GM11168 (cell line): ENCODE measurements around the gene RNU4-1.

Source experiments
- in situ Hi-C: fragments of 300-500 bp; cut with MboI; formaldehyde crosslinking; loops from one replicate; pipeline ENCODE4 v1.12.0; 2022; ENCODE audit warnings: low sequenced_read_pairs; ENCODE audit not compliant: unreplicated experiment

RNU4-1 gene

DNA sequence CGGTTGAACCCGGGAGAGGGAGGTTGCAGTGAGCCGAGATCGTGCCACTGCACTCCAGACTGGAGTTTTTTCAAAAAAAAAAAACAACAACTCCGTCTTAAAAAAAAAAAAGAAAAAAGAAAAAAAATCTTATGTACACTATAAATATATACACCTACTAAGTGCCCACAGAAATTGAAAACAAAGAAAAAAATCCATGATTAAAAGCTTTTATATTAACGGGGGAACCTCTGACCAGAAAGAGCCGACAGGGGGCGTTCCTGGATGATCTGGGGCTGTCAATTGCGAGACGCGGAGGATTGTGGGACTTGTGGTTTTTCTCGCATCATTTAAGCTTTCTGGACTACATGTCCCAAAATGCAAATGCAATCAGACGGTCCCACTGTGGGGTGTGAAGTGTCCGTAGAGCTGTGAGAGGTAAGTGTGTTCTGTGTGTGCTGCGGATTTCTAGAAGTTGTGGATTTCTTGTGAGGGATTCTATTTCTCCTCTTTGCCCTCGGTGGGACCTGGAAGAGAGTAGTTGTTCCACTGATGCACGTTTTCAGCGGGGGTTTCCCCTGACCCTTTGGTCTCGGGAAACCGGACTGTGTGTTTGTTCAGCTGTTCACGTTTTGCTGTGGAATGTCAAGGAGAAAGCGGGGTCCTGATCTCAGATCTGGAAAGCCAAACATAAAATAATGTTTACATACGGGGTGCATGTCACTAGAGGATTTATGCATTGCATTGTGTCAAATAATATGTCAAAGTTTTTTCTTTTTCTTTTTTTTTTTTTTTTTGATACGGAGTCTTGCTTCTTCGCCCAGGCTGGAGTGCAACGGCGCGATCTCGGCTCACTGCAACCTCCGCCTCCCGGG, 9.2 kb upstream of the RNU4-1 start, which contains the start of gene SIRT4:
Gene SIRT4 (plus strand): TSS at position 360 of the 854 bp plus-strand sequence. CDS start 1,241 bp downstream, outside the sequence.
- in situ Hi-C loops: no loop called here

DNA sequence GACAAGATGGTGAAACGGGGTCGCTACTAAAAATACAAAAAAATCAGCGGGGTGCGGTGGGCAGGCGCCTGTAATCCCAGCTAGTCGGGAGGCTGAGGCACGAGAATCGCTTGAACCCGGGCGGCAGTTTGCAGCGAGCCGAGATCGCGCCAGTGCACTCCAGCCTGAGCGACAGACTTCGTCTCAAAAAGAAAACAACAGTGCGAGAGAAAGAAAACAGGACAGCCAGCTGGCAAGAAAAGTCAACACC, 701 bp downstream of the RNU4-1 start:
- in situ Hi-C loops: no loop called here

DNA sequence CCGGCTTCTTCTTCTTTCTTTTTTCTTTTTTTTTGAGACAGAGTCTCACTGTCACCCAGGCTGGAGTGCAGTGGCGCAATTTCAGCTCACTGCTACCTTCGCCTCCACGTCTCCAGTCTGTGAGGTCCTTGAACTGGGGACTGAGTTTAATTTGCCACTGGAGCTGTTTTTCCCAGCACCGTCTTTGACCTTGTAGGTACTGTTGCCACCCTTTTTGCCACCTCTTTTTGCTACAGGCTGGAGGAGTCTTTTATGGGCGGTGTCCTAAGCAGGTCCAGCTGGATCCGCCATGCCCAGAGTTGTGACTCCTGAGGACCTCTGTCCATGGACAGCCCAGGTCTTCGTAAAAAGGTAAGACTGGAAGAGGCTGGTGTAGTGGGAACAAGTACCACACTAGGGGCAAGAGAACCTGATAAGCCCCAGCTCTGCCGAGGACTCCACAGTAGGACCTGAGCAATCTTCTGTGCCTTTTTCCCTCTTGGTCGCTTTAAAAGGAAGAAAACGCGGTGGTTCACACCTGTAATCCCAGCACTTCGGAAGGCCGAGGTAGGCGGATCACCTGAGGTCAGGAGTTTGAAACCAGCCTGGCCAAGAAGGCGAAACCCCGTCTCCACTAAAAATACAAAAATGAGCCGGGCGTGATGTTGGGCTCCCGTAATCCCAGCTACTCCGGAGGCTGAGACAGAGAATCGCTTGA, 2.3 kb downstream of the RNU4-1 start:
- in situ Hi-C loops: no loop called here

DNA sequence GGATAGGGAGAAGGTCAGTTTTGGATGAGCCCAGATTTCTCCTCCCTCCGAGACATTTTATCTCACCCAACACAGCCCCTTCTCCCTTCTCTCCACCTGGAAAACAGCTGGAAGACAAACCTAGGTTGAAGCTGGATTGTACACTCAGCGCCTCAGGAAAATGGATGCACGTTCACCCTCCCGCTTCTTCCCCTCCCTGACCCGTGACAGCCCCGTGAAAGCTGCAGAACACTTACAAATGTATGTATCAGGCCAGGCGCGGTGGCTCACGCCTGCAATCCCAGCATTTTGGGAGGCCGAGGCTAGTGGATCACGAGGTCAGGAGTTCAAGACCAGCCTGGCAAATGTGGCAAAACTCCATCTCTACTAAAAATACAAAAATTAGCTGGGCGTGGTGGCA, 5.5 kb downstream of the RNU4-1 start:
- in situ Hi-C loops: no loop called here

DNA sequence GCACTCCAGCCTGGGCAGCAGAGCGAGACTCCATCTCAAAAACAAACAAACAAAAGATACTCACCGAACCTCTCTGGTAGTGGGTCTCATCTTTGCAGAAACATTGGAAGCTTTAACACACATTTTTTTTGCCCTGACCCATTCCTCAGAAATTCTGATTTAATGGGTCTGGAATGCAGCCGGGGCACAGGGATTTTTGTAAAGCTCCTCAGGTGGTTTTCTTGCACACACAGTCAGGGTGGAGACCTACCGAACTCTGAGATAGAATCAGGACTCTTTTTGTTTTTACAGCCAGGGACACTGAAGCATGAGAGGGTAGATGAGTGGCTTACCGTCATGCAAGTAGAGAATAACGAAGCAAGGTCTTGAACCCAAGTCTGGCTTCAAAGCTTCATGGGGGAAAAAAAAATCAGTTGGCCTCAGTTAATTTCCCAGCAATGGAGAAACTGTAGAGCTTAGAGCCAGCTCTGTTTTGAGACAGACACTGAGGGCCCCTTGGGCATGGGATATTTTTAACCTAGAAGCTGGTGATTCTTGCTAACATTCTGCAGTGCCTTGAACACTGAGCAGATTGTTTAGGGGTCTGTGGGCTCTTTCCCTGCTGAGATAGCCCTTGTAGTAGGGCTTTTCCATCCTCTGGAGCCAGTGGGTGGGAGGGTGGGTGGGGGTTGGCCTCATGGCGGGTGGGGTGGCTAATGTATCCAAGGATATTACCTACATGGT, 6.1 kb downstream of the RNU4-1 start:
- in situ Hi-C loops: no loop called here

DNA sequence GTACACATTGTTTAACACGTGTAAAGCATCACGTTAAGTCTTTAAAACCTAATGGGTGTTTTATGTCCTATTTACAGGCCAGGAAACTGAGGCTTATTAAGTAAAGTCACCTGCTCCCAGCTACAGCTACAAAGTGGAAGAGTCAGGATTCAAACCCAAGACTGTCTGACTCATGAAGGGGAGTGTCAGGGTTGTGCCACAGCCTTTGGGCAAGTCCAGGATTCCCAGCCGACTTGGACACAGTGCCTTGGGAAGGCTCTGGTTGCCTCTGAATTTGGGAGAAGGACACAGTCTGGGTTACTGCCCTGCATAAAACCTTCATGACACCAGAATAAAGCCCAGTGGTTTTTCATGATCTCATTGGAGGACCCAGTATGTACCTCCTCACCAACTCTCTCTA, 8.7 kb downstream of the RNU4-1 start:
- in situ Hi-C loops: no loop called here

DNA sequence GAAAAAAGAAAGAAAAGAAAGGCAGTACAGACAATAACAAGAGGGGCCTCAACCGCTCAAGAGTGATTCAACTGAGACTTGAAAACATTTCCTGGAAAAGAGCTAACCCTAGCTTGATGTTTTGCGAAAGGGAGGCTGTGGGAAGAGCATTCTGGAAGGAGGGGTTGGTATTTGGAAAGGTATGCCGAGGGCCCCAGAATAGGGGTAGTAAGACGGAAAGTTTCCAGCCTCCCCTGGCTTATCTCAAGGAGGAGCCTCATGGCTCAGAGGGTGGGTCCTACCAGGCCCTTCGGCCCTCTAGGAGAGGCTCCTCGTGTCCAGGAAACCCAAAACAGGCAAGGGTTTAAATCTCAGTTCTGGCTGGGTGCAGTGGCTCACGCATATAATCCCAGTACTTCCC, 9.7 kb downstream of the RNU4-1 start:
- in situ Hi-C loops: no loop called here

DNA sequence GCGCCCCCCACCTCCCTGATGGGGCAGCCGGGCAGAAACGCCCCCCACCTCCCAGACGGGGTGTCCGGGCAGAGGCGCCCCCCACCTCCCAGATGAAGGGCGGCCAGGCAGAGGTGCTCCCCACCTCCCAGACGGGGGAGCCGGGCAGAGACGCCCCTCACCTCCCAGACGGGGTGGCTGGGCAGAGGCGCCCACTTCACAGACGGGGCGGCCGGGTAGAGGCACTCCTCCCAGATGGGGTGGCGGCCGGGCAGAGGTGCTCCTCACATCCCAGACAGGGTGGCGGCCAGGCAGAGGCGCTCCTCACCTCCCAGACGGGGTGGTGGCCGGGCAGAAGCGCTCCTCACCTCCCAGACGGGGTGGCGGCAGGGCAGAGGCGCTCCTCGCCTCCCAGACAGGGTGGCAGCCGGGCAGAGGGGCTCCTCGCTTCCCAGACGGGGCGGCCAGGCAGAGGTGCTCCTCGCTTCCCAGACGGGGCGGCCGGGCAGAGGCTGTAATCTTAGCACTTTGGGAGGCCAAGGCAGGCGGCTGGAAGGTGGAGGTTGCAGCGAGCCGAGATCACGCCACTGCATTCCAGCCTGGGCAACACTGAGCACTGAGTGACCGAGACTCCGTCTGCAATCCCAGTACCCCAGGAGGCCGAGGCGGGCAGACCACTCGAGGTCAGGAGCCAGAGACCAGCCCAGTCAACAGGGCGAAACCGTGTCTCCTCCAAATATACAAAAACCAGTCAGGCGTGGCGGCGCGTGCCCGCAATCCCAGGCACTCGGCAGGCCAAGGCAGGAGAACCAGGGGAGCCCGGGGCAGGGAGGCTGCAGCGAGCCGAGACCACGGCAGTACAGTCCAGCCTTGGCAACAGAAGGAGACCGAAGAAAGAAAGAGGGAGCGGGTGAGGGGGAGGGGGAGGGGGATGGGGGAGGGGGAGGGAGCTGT, 14.6 kb downstream of the RNU4-1 start:
- in situ Hi-C loops: no loop called here

DNA sequence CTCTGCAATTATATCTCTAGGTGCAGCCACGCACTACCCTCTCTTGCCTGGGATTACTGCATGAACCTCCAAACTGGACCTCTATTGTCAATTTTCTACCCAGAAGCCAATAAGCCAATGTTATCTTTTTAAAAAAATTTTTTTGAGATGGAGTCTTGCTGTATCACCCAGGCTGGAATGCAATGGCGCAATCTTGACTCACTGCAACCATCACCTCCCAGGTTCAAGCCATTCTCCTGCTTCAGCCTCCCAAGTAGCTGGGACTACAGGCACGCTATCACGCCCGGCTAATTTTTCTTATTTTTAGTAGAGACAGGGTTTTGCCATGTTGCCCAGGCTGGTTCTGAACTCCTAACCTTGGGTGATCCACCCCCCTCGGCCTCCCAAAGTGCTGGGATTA, 16.3 kb downstream of the RNU4-1 start:
- in situ Hi-C loops: no loop called here

DNA sequence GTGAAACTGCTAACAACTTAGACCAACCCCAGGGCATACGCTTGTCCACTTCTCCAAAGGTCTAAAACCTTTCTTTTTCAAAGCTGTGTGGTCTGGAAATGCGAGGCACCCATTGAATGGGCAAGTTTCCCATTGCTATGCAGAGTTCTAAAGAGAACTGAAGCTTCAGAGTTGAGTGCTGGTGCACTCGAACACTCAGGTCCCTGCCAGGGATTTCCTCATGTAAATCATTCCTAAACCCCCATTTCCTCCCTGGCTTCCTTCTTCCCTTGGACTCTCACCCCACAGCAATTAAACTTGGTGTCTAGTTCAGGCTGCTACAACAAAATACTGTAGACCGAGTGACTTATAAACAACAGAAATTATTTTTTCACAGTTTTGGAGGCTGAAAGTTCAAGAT, 25.3 kb downstream of the RNU4-1 start:
- in situ Hi-C loops: loop anchor here (5.0 kb wide), 1 partner anchor 40 kb away; no protein-coding TSS in a partner anchor

DNA sequence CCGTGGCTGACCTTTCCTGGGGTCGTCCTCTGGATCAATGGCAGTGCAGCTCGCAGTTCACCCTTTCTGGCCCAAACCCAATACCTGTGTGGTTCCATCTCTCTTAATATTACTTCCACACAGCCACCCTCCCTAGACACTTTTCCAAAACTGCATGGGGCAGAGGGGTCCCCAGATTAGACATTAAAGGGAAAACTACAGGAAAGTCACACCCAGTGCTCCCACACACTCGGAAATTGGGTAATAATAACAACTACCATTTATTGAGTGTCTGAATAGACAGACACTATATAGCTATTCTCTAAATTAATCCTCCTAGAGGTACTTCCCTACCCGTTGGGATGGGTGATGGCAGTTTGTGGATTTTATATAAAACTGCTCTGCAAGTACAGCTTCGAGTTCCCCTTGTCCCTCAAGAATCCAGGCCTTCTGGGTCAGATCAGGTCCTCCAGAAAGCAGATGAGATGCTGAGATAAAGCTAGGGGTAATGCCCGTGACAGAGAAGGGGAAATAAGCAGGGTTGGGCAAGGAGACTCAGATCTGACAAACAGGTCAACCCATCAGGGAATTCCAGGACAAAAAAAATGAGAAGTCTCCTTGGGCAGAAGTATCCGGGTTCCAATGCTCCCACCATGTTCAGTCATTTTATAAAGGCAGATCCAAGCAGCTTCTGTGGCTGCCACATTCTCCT, 26.7 kb downstream of the RNU4-1 start:
- in situ Hi-C loops: loop anchor here (5.0 kb wide), 1 partner anchor 39 kb away; no protein-coding TSS in a partner anchor

DNA sequence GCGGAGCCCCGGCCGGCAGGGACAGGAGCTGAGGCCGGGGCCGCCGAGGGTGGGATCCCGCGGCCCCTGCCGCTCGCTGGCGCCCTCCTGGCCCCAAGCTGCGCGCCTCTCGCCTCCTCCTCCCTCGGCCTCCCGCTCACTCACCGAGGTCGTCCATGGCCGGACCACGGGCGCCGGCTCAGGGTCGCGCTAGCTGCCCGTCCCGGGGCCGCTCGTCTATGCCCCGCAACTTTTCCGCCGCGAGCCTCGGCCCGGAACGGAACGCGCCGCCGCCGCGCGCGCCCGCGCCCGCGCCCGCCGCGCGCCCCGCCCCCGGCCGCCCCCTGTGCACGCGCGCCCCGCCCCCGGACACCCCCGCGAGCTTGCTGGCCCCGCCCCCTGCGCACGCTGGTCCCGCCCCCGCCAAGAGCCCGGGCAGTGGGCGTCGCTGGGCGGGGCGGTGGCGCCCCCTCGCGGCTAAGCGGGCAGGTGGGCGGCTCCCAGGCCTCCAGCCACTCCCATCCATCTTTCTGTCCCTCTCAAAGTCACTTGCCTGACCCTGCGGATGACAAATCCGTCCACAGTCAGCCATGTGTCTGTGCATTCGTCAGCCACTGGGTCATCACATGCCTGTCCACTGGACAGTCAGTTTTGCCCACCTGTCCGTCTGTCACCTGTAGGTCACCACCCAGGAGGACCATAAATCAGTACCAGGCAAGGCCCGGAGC, 27.4 kb downstream of the RNU4-1 start, which contains the start of gene PXN:
Gene PXN (minus strand): TSS at position 258 of the 707 bp plus-strand sequence. CDS start 101 bp downstream, at position 157.
- in situ Hi-C loops: loop anchor here (5.0 kb wide), 1 partner anchor 38 kb away; no protein-coding TSS in a partner anchor

DNA sequence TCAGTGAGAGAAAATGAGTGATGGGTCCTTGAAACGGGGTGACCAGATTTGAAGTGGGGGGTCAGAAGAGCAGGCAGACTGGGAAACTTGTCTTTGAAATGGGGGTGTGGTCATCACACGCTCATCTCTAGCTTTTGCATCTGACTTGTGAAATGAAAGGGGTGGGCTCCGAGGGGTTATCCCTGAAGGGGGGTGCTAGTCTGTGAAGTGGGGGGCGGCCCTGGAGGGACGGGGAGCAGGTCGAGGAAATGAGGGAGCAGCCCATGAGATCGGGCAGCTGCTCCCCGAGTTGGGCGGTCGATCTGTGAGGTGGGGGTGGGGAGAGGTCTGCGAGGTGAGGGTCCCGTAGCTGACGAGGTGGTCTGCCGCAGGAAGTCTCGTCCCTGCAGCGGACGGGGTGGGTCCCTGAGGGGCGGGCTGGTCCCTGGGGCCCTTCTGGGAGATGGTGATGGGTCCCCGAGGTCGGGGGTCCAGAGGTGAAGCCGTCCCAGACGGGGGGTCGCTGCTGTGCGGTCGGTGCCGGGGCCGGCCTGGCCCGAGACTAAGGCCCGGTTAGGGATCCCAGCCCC, 28.0 kb downstream of the RNU4-1 start:
- in situ Hi-C loops: loop anchor here (5.0 kb wide), 1 partner anchor 38 kb away; no protein-coding TSS in a partner anchor

DNA sequence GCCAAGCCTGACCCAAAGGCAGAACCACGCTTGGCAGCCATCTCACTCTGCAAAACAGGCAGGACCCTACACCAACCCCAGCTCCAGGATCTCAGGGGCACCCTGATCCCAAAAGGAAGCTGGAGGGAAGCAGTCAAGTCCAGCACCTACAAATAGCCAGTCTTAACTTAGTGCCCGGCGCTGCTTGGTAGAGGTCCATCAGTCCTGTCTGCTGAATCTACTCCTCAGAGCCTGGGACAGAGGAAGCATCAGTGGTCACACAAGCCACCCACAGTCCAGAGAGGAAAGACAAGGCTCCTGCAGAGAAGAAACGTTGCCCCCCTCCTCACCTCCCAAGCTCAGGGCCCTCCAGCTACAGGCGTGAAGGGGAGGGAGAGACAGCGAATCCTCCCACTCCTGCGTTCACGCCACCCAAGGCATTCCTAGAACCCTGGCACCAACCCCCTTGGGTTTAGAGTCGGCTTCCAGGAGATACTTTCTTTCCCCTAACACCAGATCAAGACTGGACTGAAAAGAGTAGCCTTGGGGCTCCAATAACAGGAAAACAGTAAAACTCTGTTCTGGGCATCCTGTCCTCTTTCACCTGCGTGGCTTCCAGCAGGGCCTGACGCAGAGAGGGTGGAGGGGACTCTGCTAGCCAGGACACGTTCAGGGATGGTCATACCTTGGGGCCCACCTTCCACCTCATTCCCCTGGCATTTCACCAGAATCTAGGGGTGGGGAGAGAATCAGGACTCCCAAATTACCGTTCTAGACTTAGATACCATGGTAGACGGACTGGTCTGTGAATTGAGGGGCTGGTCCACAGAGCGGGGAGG, 28.7 kb downstream of the RNU4-1 start:
- in situ Hi-C loops: no loop called here

DNA sequence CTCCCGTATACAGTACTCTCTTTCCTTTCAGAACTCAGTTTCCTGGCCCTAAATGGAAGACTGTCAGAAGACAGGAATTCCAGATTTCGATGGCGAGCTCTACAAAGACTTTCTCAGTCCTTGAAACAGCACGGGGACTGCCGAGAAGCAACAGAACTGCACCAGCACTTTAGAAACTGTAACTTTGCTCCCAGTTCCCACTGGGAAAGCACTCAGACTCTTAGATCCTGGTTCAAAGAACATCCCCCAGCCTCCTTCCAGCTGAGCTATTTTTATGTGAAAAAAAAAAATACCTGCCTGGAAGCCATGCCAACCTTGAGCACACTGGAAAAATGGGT, 29.3 kb downstream of the RNU4-1 start:
- in situ Hi-C loops: no loop called here

DNA sequence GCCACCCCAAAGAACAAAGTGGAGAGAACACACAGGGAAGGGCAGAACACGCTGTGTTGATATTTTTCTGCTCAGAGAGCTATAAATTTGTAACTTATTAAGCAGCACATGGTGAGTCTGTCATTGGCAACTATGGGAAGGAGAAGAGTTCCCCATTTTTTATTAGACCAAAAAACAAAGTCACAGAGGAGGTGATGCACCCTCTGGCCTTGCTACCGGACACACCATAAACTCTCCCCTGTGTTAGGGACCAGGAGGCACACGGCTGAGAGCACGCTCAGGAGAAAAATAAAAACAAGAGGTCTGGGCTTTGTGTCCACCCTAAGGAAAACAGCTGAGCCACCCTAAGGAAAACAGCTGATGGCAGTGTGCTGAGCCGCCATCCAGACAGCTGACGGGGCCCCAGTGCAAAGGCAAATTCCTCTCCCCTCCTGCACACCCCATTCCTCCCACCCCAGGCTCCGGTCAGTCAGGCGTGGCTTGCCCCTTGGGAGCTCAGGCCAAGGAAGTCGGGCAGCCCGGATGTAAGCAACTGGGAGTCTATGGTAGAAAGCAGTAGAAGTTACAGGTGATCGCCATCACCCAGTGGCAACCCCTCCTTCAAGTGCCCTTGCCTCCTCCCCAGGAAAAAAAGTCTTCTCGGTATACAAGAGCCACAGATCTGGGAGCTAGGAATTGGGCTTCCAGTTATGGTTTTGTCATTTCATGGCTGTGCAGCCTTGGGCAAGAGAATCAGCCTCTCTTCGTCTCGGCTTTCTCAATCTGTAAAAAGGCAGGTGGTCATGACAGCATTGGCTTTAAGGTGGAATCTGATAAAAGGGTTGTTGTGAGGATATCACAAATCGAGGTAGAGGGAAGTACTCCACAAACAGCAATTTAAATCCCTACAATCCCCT, 29.9 kb downstream of the RNU4-1 start:
- in situ Hi-C loops: no loop called here
